HG03045 (cell line): Measurements from ENCODE around the gene GNG14.
"Not testable (repeated sequence)": the region's sequence is repeated elsewhere in the genome, so short reads cannot be mapped to it uniquely, and the experiment has no call there.

Source experiments
- ATAC-seq: cut with Tn5 transposase; IDR thresholded peaks from one replicate; pipeline ENCODE4 v1.9.1; 2021; ENCODE audit warnings: mild to moderate bottlenecking, moderate library complexity; ENCODE audit not compliant: unreplicated experiment

The GNG14 gene

GRCh38 chr19:12695096-12695495, 7.3 kb downstream of the GNG14 start:
- no peak for ATAC-seq

GRCh38 chr19:12695514-12695913, 7.7 kb downstream of the GNG14 start:
- ATAC-seq: no peak

GRCh38 chr19:12695997-12696365, 8.2 kb downstream of the GNG14 start:
- ATAC-seq: peak; percentile 23

- peak; percentile 75 for ATAC-seq
These were observed 8.9 kb downstream of the GNG14 start, which contains the start of gene FBXW9 for GRCh38 chr19:12696366-12697335. TSS of gene FBXW9 (minus strand) at chr19:12696631. CDS start at chr19:12696581, 50 bp downstream.

- not testable (repeated sequence) for ATAC-seq
These were observed 9.6 kb downstream of the GNG14 start for GRCh38 chr19:12697425-12697824.

GRCh38 chr19:12698138-12698537, 10.3 kb downstream of the GNG14 start:
- ATAC-seq: no peak

- no peak for ATAC-seq
These were observed 13.9 kb downstream of the GNG14 start for GRCh38 chr19:12701596-12702282.

- no peak for ATAC-seq
These were observed 15.2 kb downstream of the GNG14 start for GRCh38 chr19:12703046-12703445.

- ATAC-seq: no peak
These were observed 17.4 kb downstream of the GNG14 start for GRCh38 chr19:12705169-12705568.

- no peak for ATAC-seq
These were observed 18.0 kb downstream of the GNG14 start for GRCh38 chr19:12705654-12706331.

GRCh38 chr19:12706332-12706718, 18.5 kb downstream of the GNG14 start:
- no peak for ATAC-seq

- ATAC-seq: no peak
These were observed 20.8 kb downstream of the GNG14 start for GRCh38 chr19:12708641-12709040.

- ATAC-seq: no peak
These were observed 23.4 kb downstream of the GNG14 start for GRCh38 chr19:12711187-12711586.

GRCh38 chr19:12712077-12712476, 24.3 kb downstream of the GNG14 start:
- ATAC-seq: not testable (repeated sequence)

- ATAC-seq: not testable (repeated sequence)
These were observed 25.5 kb downstream of the GNG14 start for GRCh38 chr19:12713304-12713703.

- no peak for ATAC-seq
These were observed 27.3 kb downstream of the GNG14 start for GRCh38 chr19:12715102-12715501.

- no peak for ATAC-seq
These were observed 28.1 kb downstream of the GNG14 start for GRCh38 chr19:12715929-12716328.

GRCh38 chr19:12720296-12720695, 32.5 kb downstream of the GNG14 start:
- ATAC-seq: no peak

- ATAC-seq: no peak
These were observed 33.3 kb downstream of the GNG14 start for GRCh38 chr19:12720851-12721655.
